GM21515 (cell line): ENCODE data around the gene DIP2C.
A peak's percentile ranks its signal among the peaks of the same experiment; 100 is the strongest.
"Not testable (repeated sequence)": the region's sequence is repeated elsewhere in the genome, so short reads cannot be mapped to it uniquely, and the experiment has no call there.

Experiments
- ATAC-seq: cut with Tn5 transposase; IDR thresholded peaks from one replicate; pipeline ENCODE4 v1.9.1; 2021; ENCODE audit not compliant: unreplicated experiment

DIP2C gene

DNA sequence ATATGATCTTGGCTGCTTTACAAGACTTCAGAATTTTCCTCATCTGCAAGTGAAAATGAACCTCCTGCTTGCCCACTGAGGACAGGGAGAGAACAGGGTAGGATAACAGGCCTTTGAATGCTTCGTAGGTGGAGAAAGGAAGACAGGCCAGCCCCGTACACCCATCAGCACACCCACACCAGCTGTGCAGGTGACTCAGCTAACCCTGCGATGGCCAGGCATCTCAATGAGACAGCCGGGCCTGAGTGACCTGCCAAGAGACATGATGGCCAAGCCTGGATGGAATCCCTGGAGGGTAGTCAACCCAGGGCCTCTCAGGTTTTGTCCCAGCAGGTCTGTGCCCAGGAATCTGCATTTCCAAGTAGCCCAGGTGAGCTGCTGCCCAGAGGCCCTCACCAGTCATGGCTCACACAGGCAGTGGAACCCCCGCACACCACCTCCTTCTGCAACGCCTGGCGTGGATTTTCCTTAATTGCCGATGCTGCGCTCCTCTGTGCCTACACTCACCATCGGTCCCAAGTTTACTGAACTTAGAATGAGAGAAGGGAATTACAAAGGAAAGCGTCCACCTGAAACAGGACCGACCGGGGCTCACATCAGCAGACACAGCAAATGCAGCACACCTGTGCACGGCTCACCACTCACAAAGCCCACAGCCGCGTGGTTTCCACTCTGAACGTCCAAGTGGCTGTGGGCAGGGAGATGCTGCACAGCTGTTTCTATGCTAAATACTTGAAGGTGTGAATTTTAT, 163.7 kb downstream of the DIP2C start:
- no peak for ATAC-seq

DNA sequence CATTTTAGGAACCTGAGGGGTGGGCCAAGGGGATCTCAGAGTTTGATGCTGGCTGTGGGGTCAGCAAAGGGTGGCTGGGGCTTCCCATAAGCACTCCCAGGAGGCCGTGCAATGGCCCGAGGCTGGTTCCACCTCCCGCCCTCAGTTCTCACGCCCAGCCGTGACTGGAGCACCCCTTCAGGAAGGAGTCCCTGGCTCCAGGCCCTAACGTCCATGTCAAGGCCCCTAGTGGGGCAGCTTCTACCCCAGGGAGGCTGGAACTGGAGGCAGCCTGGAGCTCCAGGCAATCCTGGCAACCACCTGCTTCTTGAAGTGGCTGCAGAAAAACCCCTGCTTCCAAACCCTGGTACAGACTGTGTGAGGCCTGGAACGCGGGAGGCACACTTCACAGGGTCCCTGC, 165.5 kb downstream of the DIP2C start:
- ATAC-seq: no peak

DNA sequence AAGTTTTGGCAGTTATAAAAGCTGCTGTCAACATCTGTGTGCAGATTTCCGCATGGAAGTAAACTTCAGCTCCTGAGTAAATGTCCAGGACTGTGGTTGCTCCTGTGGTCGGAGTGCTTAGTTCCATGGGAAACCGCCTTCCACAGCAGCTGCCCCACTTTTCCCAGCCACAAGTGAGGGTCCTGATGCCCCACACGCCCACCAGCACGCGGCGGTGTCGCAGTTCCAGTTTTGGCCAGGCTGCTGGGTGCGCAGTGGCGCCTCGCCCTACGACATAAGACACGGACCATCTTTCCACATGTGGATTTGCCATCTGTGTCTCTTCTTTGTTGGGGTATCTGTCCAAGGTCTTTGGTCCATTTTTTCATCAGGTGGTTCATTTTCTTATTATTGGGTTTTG, 167.1 kb downstream of the DIP2C start:
- ATAC-seq: no peak

DNA sequence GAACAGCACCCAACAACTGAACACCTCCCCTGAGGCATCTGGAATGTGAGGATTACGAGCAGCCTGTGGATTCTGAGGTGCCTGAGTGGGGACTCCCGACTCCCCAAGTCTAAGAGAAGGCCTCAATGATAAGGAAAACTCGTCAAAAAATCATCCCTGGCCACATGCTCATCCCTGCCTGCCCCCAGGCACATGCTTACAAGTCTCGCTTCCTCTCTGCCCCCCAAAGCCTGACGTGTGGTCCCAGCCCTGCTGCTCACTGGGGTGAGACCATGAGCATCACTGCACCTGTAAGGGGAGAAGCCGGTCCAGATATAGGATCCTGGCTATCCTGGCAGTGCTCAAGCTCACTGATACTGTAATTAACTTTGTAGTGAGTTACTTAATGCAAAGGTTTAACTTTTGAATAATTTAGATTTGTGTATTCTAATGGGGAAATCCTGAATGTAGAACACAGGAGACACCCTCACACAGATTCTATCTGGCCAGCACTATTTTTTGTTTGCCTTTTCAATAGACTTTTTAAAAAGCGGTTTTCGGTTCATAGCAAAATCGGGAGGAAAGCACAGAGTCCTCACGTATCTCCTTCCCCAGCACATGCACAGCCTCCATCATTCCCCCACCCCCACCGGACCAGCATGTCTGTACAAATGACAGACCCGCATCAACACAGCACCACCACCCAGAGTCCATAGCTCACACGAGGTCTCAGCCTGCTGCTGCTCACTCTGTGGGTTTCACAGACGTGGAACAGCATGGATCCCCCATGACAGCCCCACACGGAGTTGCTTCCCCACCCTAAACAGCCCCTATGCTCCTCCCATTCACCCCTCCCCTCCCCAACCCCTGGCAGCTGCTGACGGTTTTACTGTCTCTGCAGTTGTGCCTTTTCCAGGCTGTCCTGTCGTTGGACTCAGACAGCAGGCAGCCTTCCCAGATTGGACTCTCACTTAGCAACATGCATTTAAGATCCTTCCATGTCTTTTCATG, 167.9 kb downstream of the DIP2C start:
- no peak for ATAC-seq

DNA sequence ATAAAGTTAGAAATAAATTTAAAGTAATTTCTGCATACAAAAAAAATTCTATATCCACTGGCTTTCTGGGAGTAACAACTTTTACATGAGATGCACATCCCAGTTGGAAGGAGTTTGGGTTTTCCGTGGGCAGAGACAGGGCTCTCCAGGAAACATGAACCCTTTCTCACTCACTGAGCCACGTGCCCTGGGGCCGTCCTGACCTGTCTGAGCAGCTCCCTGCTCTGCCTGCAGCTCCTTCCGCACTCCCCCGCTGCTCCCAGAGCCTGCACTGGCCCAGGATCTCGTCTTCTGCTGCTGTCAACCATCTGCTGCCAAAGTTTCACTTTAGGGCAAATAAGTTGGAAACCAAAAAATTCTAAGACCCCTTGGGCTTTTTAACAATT, 169.1 kb downstream of the DIP2C start:
- no peak for ATAC-seq

DNA sequence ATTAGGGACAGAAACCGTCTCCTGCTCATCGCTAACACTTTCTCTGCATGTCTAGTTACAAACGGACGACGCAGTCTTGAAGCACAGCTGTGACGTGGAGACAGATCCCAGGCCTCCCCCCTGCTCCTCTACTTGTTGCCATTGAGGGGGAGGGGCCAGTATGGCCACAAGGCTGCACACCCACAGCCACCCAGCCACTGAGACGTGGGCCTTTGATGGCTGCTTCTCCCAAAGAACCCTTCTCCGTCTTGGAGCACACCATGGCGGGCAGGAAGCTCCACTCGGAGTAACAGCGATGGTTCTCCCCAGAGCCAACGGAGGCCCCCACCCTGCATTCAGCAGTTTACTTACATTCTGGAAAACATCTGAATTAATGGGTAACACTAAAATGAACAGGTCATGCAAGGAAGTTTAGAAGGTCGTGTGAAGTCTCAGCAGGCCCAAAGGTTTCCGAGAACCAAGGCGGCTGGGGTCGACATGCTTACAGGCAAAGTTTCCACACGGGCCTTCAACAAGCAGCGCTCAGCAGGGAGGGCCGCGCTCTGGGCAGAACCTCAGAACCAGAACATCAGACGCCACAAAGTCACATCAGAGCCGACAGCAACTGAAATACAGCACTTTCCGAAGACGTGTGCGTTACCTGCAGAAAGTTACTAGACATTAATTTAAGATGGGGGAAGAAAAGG, 169.6 kb downstream of the DIP2C start:
- no peak for ATAC-seq

DNA sequence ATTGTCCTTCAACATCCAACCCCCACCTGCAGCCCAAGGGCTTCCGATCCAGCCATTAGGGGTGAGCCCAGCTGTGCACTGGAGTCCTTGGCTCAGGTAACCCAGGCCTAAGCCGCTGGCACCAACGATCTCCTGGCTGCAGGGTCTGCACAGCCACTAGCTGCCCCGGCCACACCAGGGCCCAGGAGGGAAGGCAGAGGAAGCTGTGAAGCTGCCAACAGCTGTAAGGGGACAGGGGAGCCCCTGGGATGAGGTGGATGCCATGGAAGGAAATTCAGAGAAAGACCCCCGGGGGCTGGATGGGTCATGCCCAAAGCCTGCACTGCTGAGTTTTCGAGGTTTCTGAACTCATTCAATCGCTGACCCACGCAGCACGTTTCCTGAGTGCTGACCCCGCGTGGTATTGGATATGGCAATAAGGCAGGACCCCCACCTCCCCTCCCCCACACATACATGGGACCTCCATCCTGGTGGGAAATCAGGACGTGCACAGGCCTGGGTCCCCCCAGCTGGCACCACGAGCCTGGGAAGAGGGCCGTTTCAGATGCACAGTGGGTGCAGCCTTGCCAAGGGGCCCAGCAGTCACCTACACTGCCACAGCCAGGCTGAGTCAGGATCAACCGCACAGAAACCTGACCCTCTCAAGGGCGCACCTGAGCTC, 170.3 kb downstream of the DIP2C start:
- no peak for ATAC-seq

DNA sequence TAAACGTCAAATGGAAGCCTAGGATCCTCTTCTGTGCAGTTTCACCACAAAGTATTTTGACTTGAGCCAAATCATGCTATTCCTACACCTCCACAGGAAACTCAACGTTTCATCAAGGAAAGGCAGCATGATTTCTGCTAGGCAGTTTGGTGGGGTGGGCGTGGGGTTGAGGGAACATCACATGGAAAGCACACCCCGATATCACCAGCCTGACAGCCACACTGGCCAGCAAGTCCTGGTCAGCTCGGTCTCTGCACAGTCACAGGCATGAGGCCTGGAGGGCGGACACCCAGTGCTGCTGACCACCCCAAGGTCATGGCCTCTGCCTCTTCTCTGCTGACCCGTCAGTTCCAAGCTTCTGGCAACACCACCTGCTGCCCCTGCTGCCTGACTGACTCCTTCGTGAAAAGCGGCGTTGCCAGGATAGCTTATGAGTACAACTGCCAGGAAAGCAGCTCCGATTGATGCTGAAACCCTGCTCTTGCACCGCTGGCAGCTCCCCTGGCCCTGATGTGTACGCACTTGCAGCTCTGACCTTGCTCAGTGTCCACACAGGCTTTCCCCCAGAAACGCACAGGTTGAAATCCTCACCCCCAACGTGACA, 171.5 kb downstream of the DIP2C start:
- no peak for ATAC-seq

DNA sequence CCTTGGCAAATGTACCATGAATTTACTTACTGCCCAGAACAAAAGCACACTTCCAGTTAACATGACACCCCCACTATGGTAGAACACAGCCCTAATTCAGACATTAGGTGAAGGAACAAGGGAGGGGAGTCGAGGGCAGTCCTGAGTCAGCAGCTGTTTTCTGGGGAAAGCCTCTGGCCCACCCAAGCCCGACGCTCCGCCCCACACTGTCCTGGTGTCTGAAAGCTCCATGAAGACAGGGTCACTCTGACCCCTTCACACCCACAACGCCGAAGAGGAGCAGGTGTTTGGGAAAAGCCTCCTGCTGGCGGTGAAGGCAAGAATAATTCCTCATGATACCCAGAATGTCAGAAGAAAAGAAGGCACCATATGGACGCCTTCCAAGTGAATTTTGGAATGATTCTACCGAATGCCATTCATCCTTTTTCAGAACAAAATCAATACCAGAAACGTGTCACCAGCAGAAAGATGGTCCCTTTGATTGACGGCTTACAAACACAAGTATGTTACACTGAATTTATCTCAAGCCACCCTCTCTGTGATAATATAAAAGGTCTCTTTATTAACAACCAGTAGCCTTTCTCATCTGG, 172.1 kb downstream of the DIP2C start:
- ATAC-seq: no peak

DNA sequence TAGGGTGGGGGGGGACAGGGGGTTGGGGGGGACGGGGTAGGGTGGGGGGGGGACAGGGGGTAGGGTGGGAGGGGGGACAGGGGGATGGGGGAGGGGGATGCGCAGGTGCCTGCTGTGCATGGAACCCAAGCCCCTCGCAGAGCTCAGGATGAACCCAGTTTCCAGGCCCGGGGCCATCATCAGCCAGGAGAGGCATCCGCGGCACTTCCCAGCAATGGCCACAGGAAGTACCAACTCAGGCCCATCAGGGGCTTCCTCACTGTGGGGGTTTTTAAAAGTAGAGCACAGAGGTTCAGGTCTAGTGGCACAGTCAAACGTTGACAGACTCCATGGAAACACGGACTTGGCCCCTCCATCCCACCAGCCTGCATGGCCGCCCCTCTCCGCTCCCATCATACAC, 172.7 kb downstream of the DIP2C start:
- ATAC-seq: no peak

DNA sequence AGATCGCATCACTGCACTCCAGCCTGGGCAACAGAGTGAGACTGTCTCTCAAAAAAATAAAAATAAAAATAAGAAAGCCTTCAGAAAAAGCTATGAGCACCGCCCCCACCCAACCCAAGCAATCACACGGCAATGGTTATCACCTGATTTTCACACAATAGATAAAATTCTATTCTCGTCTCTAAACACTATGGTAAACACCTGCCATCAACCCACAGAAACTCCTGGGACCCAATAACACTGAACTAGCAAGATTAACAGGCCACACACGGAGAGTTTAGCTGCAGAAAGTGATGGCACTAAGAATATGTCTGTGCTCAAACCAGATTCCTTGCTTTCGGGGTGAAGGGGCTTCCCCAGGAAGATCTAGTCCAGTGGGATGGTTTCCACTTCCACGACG, 173.8 kb downstream of the DIP2C start:
- ATAC-seq: no peak

DNA sequence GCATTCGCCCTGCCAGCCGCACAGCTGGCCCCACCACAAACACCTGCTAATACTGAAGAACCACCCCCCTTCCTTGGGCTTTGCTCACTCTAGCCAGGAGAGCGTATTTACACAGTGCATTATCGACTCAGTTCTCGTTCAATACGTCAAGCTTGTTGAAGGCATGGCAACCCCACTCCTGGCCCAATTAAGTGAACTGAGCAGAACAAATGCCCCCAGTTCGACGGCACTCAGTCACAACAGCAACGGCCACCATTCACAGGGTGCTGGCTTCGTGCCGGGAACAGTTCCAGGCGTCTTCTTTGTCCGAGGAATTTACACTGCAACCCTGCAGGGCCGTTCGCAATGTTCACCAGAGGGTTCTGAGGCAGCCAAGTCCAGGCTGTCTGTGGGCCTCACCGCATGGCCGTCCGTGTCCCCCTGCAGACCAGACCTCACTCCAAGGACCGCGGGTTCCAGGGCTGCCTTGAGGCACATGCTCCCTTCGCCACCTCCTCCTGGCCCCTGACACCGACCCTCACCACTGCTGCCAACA, 175.3 kb downstream of the DIP2C start:
- ATAC-seq: no peak

DNA sequence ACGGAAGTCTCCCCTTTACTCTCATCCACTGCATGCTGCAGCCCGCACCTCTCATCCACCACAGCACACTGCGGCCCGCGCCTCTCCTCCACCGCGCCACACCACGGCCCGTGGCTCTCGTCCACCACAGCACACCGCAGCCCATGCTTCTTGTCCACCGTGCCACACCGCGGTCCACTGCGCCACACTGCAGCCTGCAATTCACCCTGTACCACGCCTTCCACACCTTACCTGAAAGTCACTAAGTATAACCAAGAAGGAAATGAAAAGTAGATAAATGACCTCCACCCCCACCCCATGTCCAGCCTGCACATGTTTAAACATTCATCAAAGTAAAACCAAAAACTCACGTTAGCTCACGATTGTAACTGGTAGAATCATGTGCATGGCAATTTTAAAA, 176.1 kb downstream of the DIP2C start:
- ATAC-seq: peak; percentile 47

DNA sequence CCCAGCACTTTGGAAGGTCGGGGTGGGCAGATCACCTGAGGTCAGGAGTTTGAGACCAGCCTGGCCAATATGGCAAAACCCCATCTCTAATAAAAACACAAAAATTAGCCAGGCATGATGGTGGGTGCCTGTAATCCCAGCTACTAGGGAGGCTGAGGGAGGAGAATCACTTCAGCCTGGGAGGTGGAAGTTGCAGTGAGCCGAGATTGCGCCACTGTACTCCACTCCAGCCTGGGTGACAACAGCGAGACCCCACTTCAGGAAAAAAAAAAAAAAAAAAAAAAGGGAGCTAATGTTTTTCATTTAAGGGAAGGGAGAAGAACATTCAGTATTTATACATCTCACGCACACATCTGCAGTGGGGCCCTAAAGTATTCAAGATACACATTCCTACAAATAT, 176.8 kb downstream of the DIP2C start:
- ATAC-seq: not testable (repeated sequence)

DNA sequence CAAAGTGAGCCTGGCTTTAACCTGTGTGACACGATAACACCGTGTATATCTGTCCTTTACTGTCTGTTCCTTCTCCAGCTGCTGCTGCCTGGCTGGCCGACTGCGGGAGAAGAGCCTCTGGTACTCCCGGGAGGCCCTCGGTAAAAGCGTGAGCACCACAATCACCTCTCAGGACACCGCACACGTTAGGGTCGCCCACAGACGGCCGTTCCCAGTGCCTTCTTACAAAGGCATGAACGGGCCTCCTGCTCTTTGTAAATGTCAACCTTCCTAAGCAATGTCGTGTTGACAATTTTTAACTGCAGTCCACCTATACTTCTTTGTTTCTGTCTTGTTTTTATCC, 177.6 kb downstream of the DIP2C start:
- ATAC-seq: no peak

DNA sequence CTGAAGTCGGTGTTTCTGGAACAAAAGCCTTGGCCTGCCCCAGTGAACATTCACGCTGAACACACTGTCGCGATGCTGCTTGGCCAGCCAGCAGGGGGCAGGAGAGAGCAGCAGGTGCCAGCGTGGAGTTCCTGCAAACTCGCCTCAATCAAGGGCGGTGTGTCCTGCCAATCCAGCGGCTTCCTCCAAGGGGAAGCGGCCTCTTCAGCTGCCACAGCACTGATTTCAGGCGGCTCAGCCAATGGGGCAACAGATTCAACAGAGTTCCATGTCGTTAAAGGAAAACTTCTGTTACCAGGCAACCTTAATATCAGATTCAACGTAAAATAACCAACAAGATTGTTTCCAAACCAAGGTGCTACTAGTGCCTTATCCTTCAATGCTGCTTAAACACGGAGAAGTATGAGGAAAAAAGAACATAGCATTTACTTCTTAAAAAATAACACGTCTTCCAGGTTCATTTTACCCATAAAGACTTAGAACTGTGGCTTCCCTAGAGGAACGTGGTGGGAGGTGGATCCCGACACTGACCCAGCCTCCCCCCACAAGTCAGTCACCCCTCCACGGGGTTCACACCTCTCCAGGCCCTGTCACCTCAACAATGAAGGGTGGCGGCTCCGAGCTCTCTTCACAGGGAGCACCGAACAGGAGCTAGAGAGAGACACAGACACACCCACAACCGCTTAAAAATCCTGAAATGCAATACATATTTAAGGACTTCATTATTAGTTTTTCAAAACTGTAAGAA, 178.2 kb downstream of the DIP2C start:
- no peak for ATAC-seq

DNA sequence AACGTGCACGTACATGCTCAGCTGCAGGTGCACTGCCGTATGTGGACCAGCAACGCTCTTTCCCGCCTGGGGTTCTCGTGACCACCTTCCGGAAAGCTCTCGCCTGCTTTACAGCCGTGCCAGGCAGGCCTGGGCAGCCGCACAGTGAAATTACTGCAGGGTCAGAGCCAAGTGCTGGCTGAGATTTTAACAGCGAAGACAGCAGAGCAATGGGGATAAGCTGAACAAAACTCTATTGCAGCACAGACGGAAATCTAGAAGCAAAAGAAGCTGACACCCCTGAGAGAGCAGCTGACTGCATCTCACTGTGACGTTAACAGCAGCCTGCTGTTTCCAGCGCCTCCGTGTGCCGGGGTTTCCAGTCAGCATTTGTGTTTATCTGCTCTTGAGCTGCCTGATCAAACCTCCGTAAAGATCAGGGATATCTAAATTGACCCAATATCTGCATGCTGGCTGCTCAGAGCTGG, 179.0 kb downstream of the DIP2C start:
- ATAC-seq: no peak

DNA sequence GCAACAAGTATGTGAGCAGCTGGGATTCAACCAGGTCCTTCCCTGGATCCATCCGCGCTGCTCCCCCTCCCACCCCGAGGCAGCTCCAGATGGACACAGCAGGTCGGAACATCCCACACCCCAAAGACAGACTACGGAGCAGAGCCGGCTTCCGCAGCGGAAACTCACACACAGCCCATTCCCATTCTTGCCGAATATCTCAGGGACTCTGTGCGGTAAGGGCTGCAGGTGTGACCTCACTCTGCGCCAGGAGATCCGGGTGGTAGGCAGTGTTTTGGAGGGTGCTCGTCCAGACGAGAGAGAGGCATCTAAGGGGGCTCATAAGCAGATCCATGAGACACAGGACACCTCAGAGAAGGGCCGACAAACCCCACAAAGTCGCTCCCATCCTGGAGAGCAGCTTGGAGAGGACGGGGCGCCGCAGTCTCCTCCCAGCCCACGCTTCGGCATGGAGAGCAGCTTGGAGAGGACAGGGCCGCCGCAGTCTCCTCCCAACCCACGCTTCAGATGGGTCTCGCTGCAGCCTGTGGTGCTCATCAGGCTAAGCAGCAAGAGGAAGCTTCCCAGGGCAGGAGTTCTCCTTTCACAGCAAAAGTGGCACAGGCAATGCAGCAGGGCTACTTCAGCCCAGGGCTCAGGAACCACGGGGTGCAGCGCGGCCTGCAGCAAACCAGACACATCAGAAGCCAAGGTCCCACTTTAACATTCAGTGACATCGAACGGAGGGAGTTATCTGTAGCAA, 179.9 kb downstream of the DIP2C start:
- ATAC-seq: no peak

DNA sequence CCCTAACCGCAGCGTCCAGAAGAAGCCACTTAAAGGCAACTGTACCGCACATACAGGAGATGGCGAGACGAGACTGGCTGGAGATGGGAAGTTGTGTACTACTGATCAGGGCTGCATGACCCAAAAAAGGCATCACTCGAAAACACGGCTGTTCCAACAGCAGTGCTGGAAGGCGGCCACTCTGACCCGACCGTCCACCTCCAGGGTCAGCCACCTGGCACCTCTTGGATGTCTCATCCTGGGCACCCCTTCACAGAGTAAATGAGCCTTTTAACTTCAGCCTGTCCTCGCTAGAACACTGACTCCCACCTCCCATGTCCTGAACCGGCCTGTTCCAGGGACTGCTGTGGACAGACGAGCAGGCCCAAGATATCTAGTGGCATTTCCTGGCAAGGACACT, 180.7 kb downstream of the DIP2C start:
- no peak for ATAC-seq
